SH-SY5Y (cell line): ENCODE measurements around the gene SOX6.

Source experiments
- GATA2 ChIP-seq: IDR thresholded peaks from 2 replicates; pipeline ENCODE4 v1.6.1; 2011; ENCODE audit warnings: mild to moderate bottlenecking, low read depth, low read length
- GATA3 ChIP-seq: IDR thresholded peaks from 2 replicates; pipeline ENCODE4 v1.6.1; 2011; ENCODE audit warnings: low read depth, mild to moderate bottlenecking, low read length, moderate library complexity

DNA sequence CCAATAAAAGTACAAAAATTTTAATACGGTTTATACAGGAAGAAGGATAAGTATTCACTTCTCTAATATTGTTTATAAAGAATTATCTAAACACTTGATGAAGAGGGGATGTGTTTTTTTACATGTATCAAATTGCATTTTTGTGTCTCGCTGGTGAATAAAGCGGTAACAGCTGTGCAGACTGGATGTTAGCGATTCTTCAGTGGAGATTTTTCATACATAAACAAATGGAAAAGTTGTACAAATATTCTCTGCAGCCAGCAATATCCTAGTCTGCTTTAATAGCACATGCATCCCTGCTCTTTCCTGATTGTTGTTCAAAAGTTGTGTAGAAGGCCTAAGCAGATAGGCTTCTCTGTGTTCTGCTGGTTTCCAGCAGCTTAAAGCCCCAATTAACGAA, 369.3 kb downstream of the SOX6 start:
- TF ChIP-seq GATA2 (no peak), GATA3 (no peak)
